ENCODE results near the gene PCSK5. TPM values are rescaled to one million over a fixed set of nuclear protein-coding genes. Genes with fewer than 3 reads are reported as not detected.

Gene PCSK5
- polyA plus RNA-seq, 3 donors = 4.8 to 13.0 (median 7.1) TPM

DNA sequence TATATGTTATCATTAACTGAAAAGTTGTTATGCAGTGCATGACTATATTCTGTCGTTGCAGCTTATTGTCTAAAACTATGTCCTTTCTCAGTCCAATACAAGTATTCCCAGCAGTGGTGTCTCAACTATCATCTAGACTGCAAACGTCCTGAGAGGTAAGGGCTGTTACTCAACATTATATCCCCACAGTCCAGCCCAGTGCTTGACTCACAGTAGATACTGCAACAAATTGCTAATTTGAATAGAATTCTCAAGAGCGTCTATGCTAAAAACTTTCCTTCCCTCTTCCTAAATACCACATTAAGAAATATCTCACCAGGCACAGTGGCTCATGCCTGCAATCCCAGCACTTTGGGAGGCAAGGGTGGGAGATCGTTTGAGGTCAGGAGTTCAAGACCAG lies 37.7 kb upstream of the PCSK5 start:
- Histone ChIP-seq H3K9ac (ENCODE audit: insufficient read depth, low read length, poor library complexity, severe bottlenecking) (no peak overlapping the region), H3K4me3 (replicated peaks in 1 of 3; ENCODE audit: low read depth in 2 of 3, low read length in 3 of 3) (no peak overlapping the region), H3K27ac (ENCODE audit: low read depth in 1 of 2, low read length in 2 of 2) (no peak overlapping the region), H3K27me3 (ENCODE audit: control insufficient read depth in 2 of 2, insufficient read depth in 2 of 2, low read length in 2 of 2) (no peaks in the 10 kb centered on the region), H3K4me1 (ENCODE audit: control insufficient read depth in 1 of 2, insufficient read depth in 2 of 2, low read length in 2 of 2) (no peaks in the 10 kb centered on the region), H2AFZ (ENCODE audit: insufficient read depth, low read depth, low read length, poor library complexity, severe bottlenecking) (no peak overlapping the region), H3K9me3 (replicated peaks in 1 of 2; ENCODE audit: control insufficient read depth in 1 of 2, insufficient read depth in 1 of 2, low read length in 2 of 2) (no peaks in the 10 kb centered on the region), H3K36me3 (replicated peaks in 1 of 2; ENCODE audit: control insufficient read depth in 1 of 2, insufficient read depth in 2 of 2, low read length in 2 of 2) (no peaks in the 10 kb centered on the region), H4K20me1 (ENCODE audit: insufficient read depth, low read length) (no peaks in the 10 kb centered on the region), H3K4me2 (replicated peaks; ENCODE audit: extremely low read depth, low read length, poor library complexity, severe bottlenecking) (no peak overlapping the region), H3K79me2 (ENCODE audit: insufficient read depth, low read length) (no peaks in the 10 kb centered on the region)
- Mint-ChIP-seq H3K36me3 (no peaks in the 10 kb centered on the region), H3K4me3 (no peak overlapping the region), H3K4me1 (no peaks in the 10 kb centered on the region), H3K9me3 (no peaks in the 10 kb centered on the region), H3K27me3 (ENCODE audit: low read depth in 3 of 3) (peaks cover 0 to 1% (median 0%) of the 10 kb centered on the region in 3 donors), H3K27ac (no peak overlapping the region)
- DNase-seq = no peak
- WGBS (ENCODE audit: insufficient coverage) = 67% methylated on average over 2 of the region's 4 CpGs
- TF ChIP-seq, protein P1, sequence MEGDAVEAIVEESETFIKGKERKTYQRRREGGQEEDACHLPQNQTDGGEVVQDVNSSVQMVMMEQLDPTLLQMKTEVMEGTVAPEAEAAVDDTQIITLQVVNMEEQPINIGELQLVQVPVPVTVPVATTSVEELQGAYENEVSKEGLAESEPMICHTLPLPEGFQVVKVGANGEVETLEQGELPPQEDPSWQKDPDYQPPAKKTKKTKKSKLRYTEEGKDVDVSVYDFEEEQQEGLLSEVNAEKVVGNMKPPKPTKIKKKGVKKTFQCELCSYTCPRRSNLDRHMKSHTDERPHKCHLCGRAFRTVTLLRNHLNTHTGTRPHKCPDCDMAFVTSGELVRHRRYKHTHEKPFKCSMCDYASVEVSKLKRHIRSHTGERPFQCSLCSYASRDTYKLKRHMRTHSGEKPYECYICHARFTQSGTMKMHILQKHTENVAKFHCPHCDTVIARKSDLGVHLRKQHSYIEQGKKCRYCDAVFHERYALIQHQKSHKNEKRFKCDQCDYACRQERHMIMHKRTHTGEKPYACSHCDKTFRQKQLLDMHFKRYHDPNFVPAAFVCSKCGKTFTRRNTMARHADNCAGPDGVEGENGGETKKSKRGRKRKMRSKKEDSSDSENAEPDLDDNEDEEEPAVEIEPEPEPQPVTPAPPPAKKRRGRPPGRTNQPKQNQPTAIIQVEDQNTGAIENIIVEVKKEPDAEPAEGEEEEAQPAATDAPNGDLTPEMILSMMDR (IDR thresholded peaks at IDR 0.05) = no peak
- intact Hi-C loops (cut with micrococcal nuclease) = no loop called here

- H3K27ac Mint-ChIP-seq = no peak overlapping the region
These were observed 35.0 kb upstream of the PCSK5 start for GRCh38 chr9:75855509-75855908.

More at GRCh38 chr9:75855509-75855908, 35.0 kb upstream of the PCSK5 start:
- H3K4me1 ChIP-seq (ENCODE audit: control insufficient read depth in 1 of 2, insufficient read depth in 2 of 2, low read length in 2 of 2) = no peaks in the 10 kb centered on the region
- Mint-ChIP-seq H3K9me3 (no peaks in the 10 kb centered on the region), H3K4me1 (no peaks in the 10 kb centered on the region), H3K36me3 (no peaks in the 10 kb centered on the region), H3K27me3 (ENCODE audit: low read depth in 3 of 3) (peaks cover 0 to 1% (median 0%) of the 10 kb centered on the region in 3 donors), H3K4me3 (no peak overlapping the region)
- H3K4me2 ChIP-seq (replicated peaks; ENCODE audit: extremely low read depth, low read length, poor library complexity, severe bottlenecking) = no peak overlapping the region
- no peak overlapping the region for H3K4me3 ChIP-seq (replicated peaks in 1 of 3; ENCODE audit: low read depth in 2 of 3, low read length in 3 of 3)
- H2AFZ ChIP-seq (ENCODE audit: insufficient read depth, low read depth, low read length, poor library complexity, severe bottlenecking) = no peak overlapping the region
- intact Hi-C loops (cut with micrococcal nuclease) = no loop called here
- TF ChIP-seq, protein P1 (IDR thresholded peaks at IDR 0.05) = peak; percentile 41
- H3K27ac ChIP-seq (ENCODE audit: low read depth in 1 of 2, low read length in 2 of 2) = no peak overlapping the region
- H4K20me1 ChIP-seq (ENCODE audit: insufficient read depth, low read length) = no peaks in the 10 kb centered on the region
- no peak overlapping the region for H3K9ac ChIP-seq (ENCODE audit: insufficient read depth, low read length, poor library complexity, severe bottlenecking)
- H3K79me2 ChIP-seq (ENCODE audit: insufficient read depth, low read length) = no peaks in the 10 kb centered on the region
- H3K27me3 ChIP-seq (ENCODE audit: control insufficient read depth in 2 of 2, insufficient read depth in 2 of 2, low read length in 2 of 2) = no peaks in the 10 kb centered on the region
- H3K36me3 ChIP-seq (replicated peaks in 1 of 2; ENCODE audit: control insufficient read depth in 1 of 2, insufficient read depth in 2 of 2, low read length in 2 of 2) = no peaks in the 10 kb centered on the region
- WGBS (ENCODE audit: insufficient coverage) = 50% methylated on average over 4 of the region's 5 CpGs
- H3K9me3 ChIP-seq (replicated peaks in 1 of 2; ENCODE audit: control insufficient read depth in 1 of 2, insufficient read depth in 1 of 2, low read length in 2 of 2) = no peaks in the 10 kb centered on the region
- DNase-seq = no peak
